NCI-H524 treated with DMSO at 0.1 percent for 48 hours (cell line): Measurements from ENCODE around the gene SLC6A2.

ENCODE experiments used
- DNase-seq: peaks from one replicate; lab custom pipeline; 2025; lab: John Stamatoyannopoulos, UW

Gene SLC6A2

GRCh38 chr16:55647798-55648197, 8.0 kb upstream of the SLC6A2 start:
- DNase-seq: no peak

DNA sequence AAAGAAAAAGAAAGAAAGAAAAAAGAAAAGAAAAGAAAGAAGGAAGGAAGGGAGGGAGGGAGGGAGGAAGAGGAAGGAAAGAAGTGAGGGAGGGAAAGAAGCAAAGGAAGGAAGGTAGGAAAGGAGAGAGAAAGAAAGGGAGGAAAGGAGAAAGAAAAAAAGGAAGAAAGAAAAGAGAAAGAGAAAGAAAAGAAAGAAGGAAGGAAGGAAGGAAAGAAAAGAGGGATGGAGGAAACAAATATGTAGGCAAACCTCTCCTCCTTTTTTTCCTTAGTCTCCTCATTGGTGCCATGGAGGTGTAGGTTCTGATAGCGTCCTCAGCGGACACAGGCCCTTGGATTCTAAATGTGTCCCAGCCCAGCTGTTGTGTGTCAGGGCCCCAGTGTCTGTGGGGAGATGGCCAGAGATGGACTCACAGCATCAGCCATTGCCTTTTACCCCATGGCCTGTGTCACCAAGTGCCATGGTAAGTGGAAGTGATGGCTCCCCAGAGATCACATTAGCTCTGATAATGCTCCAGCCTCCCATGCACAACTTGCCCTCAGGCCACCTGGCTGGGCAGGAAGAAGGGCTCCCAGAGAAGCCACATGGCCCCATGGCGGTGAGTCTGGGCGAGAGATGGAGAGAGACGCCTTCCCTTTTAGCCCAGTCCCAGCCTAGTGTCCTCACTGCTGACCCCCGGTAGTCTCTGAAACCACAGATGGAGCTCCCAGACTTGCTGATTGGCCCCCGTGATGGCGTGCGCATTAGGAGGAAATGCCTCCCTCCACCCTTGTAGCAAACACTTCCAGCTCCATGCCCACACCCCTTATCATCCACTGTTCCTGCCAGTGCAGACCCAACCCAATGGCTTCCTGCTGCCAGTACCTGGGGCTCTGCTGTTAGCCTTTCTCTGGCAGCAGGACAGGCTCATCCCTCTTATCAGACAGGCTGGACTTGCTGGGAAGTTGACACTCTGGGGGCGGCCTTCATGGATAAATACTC, 3.7 kb upstream of the SLC6A2 start:
- DNase-seq: no peak

DNA sequence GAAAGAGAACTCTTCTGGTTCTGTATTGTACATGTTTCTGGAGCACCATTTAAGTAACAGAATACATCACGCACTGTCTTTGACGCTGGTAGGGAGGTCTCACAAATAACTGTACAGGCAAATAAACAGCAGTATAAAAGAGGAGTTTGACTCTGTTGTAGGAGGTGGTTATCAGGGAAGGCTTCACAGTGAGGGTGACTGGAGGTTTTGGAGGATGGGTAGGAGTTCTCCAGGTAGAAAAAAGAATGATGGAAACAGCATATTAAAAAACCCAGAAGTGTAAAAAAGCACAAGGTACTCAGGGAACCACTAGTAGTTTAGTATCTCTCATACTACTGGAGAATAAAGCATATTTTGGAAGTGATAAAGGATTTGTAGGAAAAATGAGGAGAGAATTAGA, 2.7 kb upstream of the SLC6A2 start:
- DNase-seq: no peak

DNA sequence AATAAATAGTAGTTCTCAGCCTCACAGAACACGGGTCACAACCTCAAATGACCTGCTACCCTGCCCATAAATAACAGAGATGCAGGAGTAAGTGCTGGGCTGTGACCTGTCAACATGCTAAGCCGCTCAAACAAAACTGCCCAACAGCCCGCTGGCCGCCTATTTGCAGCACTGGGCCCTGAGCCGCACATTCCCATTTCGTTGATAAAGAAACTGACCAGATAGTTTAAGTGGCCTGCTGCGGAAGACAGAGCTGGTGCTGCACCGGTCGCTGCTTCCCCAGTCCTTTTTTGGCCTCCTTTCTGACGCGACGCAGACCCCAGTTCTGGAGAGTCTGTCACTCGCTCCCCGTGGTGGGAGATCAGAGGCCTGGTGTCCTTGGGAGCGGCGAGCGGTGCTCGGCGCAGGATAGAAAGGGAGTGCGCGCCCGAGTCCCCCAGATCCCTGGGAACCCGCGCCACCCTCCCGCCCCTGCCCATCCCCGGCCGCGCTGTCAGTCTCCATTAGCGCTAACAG, 349 bp upstream of the SLC6A2 start:
- no peak for DNase-seq

DNA sequence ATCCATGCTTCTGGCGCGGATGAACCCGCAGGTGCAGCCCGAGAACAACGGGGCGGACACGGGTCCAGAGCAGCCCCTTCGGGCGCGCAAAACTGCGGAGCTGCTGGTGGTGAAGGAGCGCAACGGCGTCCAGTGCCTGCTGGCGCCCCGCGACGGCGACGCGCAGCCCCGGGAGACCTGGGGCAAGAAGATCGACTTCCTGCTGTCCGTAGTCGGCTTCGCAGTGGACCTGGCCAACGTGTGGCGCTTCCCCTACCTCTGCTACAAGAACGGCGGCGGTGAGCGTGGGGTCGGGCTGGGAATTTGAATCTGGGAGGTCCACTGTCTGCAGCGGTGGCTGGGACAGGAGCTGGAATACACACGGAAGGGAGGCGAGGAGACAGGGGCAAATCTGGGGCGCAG, 904 bp downstream of the SLC6A2 start:
- DNase-seq: no peak

DNA sequence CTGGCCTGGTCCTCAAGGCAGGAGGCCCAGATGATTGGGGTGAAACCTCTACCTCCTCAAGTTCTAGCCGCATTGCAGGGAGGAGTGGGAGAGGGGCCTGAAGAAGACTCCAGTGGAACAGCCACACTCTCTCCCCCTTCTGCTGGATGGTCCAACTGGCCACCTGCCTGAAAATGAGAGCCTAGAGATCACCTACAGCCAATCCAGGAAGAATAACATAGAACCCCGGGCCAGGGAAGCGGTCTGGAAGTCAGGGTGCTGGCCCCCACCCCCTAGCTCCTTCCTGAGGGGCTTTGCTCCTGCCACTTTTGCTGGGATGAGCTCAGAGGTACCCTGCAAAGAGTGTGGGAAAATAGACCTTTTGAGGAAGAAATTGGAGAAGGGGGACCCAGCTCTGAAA, 1.8 kb downstream of the SLC6A2 start:
- no peak for DNase-seq

GRCh38 chr16:55658898-55659420, 3.2 kb downstream of the SLC6A2 start:
- DNase-seq: no peak

DNA sequence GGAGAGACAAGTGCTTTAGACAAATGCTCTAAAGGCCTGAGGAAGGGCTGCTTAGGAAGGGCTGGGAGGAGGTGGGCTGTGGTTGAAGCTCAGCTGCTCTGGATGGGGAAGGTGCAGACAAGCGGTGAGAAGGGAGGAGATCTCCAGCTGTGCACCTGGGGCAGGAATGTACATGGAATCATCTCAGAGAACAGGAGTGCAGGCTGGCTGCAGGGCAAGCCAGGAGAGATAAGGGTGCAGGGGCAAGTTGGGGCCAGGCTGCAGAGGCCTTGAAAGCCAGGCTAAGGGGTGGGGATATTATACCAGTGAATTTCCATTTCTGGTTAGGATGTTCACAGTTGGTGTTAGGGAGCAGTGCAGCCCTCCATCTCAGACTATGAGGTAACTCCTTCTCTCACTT, 4.2 kb downstream of the SLC6A2 start:
- DNase-seq: no peak

DNA sequence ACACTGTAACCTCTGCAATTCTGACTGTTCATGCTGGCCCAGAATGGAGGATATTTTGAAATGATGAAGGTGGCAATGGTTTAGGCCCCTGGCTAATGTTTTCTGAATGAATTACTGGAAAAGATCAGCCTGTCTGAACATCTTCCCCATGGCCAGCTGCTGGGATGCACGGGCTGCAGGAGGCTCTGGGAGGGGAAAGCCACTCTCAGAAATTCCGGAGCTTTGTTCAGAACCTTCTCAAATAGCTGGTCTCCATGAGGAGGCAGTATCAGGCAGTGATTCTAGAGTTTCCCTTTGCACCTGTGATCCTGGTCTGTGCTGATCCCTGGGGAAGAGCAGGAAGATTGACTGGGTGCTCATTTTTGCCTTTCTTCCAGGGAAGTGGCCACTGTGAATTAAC, 5.0 kb downstream of the SLC6A2 start:
- DNase-seq: no peak

DNA sequence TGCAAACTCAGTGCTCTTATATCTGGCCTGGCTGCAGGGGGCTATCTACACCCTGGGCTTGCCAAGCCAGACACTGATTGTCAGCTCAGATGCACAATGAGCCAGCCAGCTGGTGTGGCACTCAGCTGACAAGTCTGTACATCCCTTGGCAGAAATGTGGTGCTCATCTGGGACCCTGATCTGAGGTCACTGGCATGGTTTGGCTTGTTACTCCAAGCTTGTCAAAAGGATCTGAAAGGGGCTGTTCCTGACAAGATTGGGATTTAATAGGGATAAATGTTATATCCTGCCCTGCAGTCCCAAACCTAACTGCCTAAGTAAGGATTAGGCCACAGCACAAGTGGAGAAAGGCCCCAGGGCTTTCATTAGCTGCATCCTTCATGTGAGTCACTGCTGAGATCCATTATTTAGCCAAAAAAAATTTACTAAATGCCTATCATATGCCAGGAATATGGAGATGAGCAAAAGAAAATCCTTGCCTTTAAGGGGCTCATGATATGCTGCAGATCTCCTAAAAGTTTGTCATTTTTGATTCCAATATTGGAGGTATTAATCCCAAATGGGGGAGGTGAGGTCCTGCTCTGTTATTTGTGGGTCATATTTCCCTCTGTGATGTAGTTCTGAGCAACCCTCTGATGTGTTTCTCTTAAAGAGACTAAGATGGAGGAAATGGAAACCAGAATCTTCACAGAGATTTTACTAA, 6.3 kb downstream of the SLC6A2 start:
- no peak for DNase-seq

GRCh38 chr16:55662644-55663031, 6.8 kb downstream of the SLC6A2 start:
- DNase-seq: no peak

- DNase-seq: no peak
These were observed 7.4 kb downstream of the SLC6A2 start for GRCh38 chr16:55663225-55663624.

GRCh38 chr16:55663765-55664677, 8.2 kb downstream of the SLC6A2 start:
- DNase-seq: no peak

GRCh38 chr16:55664786-55665407, 9.1 kb downstream of the SLC6A2 start:
- no peak for DNase-seq

DNA sequence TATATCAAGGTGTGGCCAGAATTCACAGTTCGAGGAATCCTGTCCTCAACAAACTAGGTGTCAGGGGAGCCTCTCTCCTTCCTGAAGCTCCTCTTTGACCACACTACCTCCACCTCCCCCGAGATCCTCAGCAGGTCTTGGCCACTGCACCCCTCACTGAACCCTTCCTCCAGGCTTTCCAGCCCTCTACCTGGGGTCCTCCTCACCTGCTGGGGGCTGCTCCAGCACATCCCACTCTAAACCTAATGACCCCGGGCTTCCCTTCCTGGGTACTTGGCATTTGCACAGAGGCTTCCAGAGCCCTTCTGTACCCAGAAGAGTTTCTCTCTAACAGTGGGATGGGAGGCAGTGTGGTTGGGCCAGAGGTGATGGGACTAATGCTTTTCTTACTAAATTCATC, 9.7 kb downstream of the SLC6A2 start:
- DNase-seq: no peak

DNA sequence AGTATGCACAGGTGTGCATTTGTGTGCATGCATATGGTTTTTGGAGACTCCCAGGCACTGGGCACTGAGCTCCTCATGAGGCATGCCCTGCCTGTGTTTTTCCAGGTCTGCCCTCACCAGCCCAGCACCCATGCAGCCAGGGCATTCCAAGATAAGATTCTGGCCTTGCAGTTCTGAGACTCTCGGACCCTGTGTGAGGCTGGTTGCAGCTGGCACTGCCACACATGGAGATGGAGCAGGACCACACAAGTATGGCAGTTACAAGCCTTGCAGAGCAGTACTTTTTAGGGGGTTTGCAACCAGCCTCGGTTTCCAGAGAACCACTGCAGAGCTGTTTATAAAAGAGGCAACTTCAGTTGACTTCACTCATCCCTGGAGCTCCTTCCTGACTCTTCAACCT, 10.2 kb downstream of the SLC6A2 start:
- no peak for DNase-seq

GRCh38 chr16:55667753-55668152, 12.0 kb downstream of the SLC6A2 start:
- no peak for DNase-seq

- no peak for DNase-seq
These were observed 12.8 kb downstream of the SLC6A2 start for GRCh38 chr16:55668340-55669281.

DNA sequence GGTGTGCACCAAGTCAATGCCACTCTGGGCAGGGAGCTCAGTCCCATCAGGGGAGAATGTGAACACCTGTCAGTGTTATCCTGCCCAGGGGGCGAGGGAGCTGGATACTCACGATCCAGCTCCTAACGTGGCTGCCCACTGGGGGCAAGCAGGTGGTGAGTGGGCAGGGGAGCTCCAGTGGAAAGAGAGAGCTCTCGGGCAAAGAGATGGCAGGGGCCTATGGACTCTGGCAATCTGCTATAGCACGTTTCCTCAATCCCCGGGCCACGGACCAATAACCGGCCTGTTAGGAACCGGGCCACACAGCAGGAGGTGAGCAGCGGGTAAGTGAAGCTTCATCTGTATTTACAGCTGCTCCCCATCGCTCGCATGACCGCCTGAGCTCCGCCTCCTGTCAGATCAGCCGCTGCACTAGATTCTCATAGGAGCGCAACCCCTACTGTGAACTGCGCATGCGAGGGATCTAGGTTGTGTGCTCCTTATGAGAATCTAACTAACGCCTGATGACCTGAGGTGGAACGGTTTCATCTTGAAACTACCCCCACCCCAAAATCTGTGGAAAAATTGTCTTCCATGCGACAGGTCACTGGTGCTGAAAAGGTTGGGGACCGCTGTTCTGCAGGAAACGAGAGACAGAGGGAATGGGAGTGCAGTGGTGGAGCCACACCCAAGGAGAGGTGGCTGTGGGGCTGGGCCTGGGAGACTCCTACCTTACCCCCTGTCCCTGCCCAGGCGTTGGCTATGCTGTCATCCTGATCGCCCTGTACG, 15.6 kb downstream of the SLC6A2 start:
- DNase-seq: no peak

GRCh38 chr16:55671974-55672280, 16.1 kb downstream of the SLC6A2 start:
- no peak for DNase-seq
